B cell (primary cell): ENCODE measurements around the gene GDF11. TPM values are rescaled to one million over a fixed set of nuclear protein-coding genes. Genes with fewer than 3 reads are reported as not detected.
A peak's percentile ranks its signal among the peaks of the same experiment; 100 is the strongest.

Experiments used
- ATAC-seq: fragments of 200-7000 bp; cut with Tn5 transposase; one replicate; pipeline ENCODE4 v1.10.0; 2021; ENCODE audit warnings: low read depth, mild to moderate bottlenecking, moderate number of reproducible peaks, moderate library complexity
- CTCF ChIA-PET: fragments of 350-600 bp; sonication (Branson Sonifier 250); formaldehyde crosslinking; loops from one replicate; lab custom pipeline; 2021; ENCODE audit warnings: antibody characterized with exemption, inconsistent platforms; lab: Charles Lee
- POLR2A ChIA-PET: fragments of 350-600 bp; sonication (Branson Sonifier 250); formaldehyde crosslinking; loops from one replicate; lab custom pipeline; 2021; ENCODE audit warnings: antibody characterized with exemption; lab: Charles Lee
- DNase-seq: peaks from one replicate; pipeline ENCODE4 v3.0.0; 2013
- H2AFZ ChIP-seq: 2 replicates; pipeline ENCODE4 v1.6.1; 2012; ENCODE audit warnings: mild to moderate bottlenecking, low read depth, low read length; ENCODE audit not compliant: insufficient read depth, poor library complexity, severe bottlenecking
- H3K27ac ChIP-seq, 2 donors: 1 replicate in 1 of 2; 2 replicates in 1 of 2; pipeline ENCODE4 v1.5.1; 2012 to 2013; ENCODE audit warnings: low read length in 2 of 2, mild to moderate bottlenecking in 2 of 2, moderate library complexity in 1 of 2
- H3K27me3 ChIP-seq, 4 experiments: fragments of 200-600 bp in 1 of 4; sonication (generic) in 1 of 4; replicated peaks in 1 of 4; 1 replicate in 2 of 4; 2 replicates in 2 of 4; pipeline versions ENCODE4 v1.6.1 to v1.7.0; 2013 to 2016; ENCODE audit warnings: low read length in 3 of 4, mild to moderate bottlenecking in 2 of 4, mixed read lengths in 1 of 4, moderate library complexity in 1 of 4; ENCODE audit not compliant: insufficient read depth in 4 of 4, control insufficient read depth in 3 of 4; ENCODE audit errors: control extremely low read depth in 1 of 4
- H3K36me3 ChIP-seq, 2 experiments: replicated peaks in 1 of 2; 1 replicate in 1 of 2; 2 replicates in 1 of 2; pipeline versions ENCODE4 v1.6.1 to v1.7.1; 2013; ENCODE audit warnings: low read length in 1 of 2; ENCODE audit not compliant: insufficient read depth in 2 of 2, control insufficient read depth in 1 of 2; ENCODE audit errors: control extremely low read depth in 1 of 2, extremely low read depth in 1 of 2
- H3K4me1 ChIP-seq, 2 donors: fragments of 200-600 bp in 1 of 2; sonication (generic) in 1 of 2; 1 replicate in 1 of 2; 2 replicates in 1 of 2; pipeline versions ENCODE4 v1.5.1 to v1.6.1; 2013 to 2017; ENCODE audit warnings: low read length in 2 of 2; ENCODE audit not compliant: control insufficient read depth in 2 of 2, insufficient read depth in 2 of 2
- H3K4me2 ChIP-seq: replicated peaks from 2 replicates; pipeline ENCODE3; 2012; ENCODE audit warnings: mild to moderate bottlenecking, low read depth, low read length; ENCODE audit not compliant: poor library complexity, severe bottlenecking
- H3K4me3 ChIP-seq, 5 experiments: fragments of 200-600 bp in 1 of 5; sonication (generic) in 1 of 5; 1 replicate in 3 of 5; 2 replicates in 2 of 5; pipeline versions ENCODE4 v1.5.1 to v1.7.0; 2011 to 2016; ENCODE audit warnings: low read length in 4 of 5, mild to moderate bottlenecking in 4 of 5, low read depth in 2 of 5, control low read depth in 1 of 5, moderate library complexity in 1 of 5; ENCODE audit not compliant: insufficient read depth in 1 of 5; ENCODE audit errors: control extremely low read depth in 1 of 5, extremely low read depth in 1 of 5
- H3K79me2 ChIP-seq: fragments of 200-600 bp; sonication (generic); one replicate; pipeline ENCODE4 v1.6.0; 2016; ENCODE audit warnings: low read length; ENCODE audit not compliant: control insufficient read depth, insufficient read depth
- H3K9ac ChIP-seq: fragments of 200-600 bp; sonication (generic); 2 replicates; pipeline ENCODE4 v1.6.1; 2017; ENCODE audit warnings: mild to moderate bottlenecking, low read length, moderate library complexity
- H3K9me3 ChIP-seq, 3 donors: one replicate each; pipeline versions ENCODE4 v1.6.1 to v1.7.1; 2013; ENCODE audit warnings: low read length in 2 of 3; ENCODE audit not compliant: control insufficient read depth in 2 of 3, insufficient read depth in 1 of 3; ENCODE audit errors: control extremely low read depth in 1 of 3
- H4K20me1 ChIP-seq: 2 replicates; pipeline ENCODE4 v1.6.0; 2012; ENCODE audit warnings: mild to moderate bottlenecking, low read length; ENCODE audit not compliant: insufficient read depth, control insufficient read depth, poor library complexity, severe bottlenecking
- H3K27ac Mint-ChIP-seq: one replicate; pipeline ENCODE4 v1.8.0; 2021; ENCODE audit warnings: mixed read lengths
- H3K27me3 Mint-ChIP-seq: one replicate; pipeline ENCODE4 v1.8.0; 2021; ENCODE audit warnings: mixed read lengths
- H3K4me1 Mint-ChIP-seq: one replicate; pipeline ENCODE4 v1.8.0; 2021; ENCODE audit warnings: mixed read lengths
- H3K4me3 Mint-ChIP-seq: one replicate; pipeline ENCODE4 v1.8.0; 2021; ENCODE audit warnings: mixed read lengths
- H3K9me3 Mint-ChIP-seq: one replicate; pipeline ENCODE4 v1.8.0; 2022; ENCODE audit warnings: mixed read lengths; ENCODE audit not compliant: insufficient read depth
- EZH2 ChIP-seq: IDR thresholded peaks from 2 replicates; pipeline ENCODE4 v1.6.1; 2012; ENCODE audit warnings: borderline replicate concordance, low read depth, mild to moderate bottlenecking, moderate library complexity, low read length; ENCODE audit not compliant: insufficient read depth, poor library complexity, severe bottlenecking
- WGBS: methylation state at CpG from one replicate; pipeline ENCODE4 v1.1.5; 2013; ENCODE audit warnings: missing lambda C conversion rate; ENCODE audit not compliant: insufficient coverage; 5-methylcytosine and 5-hydroxymethylcytosine counted together
- intact Hi-C: fragments of 100-400 bp; cut with micrococcal nuclease; formaldehyde crosslinking; loops from one replicate; pipeline ENCODE4 v1.10.0; 2022
- polyA minus RNA-seq: library from RNA; depleted of rRNA, polyadenylated mRNA; stranded (reverse); fragments of >200 nt; gene quantifications from 2 replicates; pipeline ENCODE4 v1.2.3, GENCODE V29; 2012
- polyA plus RNA-seq: library from polyadenylated mRNA; depleted of rRNA; stranded (reverse); fragments of >200 nt; gene quantifications from 2 replicates; pipeline ENCODE4 v1.2.3, GENCODE V29; 2012
- total RNA-seq, 2 donors: library from RNA; stranded (reverse); fragments of 120-200 nt in 1 of 2; gene quantifications; 1 replicate in 1 of 2; 2 replicates in 1 of 2; pipeline versions ENCODE4 v1.2.3 to v1.2.4, GENCODE V29; 2013 to 2022
- TF ChIP-seq, protein P1 (sequence below): fragments of 200-600 bp; IDR thresholded peaks from one replicate; pipeline ENCODE4 v1.8.0; 2022; ENCODE audit warnings: antibody characterized with exemption, mild to moderate bottlenecking

Gene GDF11
- total RNA-seq (11.3 and 12.2 TPM in 2 replicates), polyA plus RNA-seq (4.4 and 4.5 TPM in 2 replicates), polyA minus RNA-seq (5.9 and 9.3 TPM in 2 replicates)
- total RNA-seq (2013), result 2.5 TPM

DNA sequence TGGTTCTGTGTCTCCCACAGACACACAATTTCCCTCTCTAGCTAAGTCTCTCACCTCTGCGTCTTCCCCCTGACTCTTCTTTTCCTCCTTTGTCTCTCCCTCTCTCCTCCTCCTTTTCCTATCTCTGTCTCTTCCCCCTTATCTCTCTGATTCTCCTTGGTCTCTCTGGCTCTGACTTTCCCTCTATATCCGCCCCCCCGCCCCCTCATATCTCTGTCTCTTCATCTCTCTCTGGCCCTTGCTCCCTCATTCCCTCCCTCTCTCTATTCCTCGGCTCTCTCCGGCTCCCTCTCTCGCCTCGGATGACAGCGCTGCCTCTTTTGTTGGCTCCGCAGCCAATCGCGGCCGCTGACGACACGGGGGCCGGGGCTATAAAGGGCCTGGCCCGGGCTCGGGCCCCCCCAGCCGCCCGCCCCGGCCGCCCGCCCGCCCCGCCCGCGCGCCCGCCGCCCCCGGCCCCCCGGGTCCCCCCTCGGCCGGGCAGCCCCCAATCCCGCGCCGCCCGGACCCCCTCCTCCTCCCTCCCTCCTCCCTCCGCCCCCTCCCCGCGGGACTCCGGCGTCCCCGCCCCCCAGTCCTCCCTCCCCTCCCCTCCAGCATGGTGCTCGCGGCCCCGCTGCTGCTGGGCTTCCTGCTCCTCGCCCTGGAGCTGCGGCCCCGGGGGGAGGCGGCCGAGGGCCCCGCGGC is at the start of gene GDF11:
Gene GDF11, plus strand, starts transcription at position 404 of the 687 bp plus-strand sequence. Its CDS starts 195 bp downstream, at position 599.
- Histone ChIP-seq H3K4me3 (peak within 1 kb of the TSS; percentile 58 to 77 (median 69)), H3K9ac (peak within 1 kb of the TSS; percentile 77), H3K4me2 (peak within 1 kb of the TSS; percentile 97), H3K27me3 (no peaks in the 10 kb centered on the region), H3K27ac (peak within 1 kb of the TSS; percentile 0 to 47), H3K4me1 (peaks cover 24 to 37% of the 10 kb centered on the region in 2 donors), H3K9me3 (no peaks in the 10 kb centered on the region), H3K79me2 (peaks cover 6% of the 10 kb centered on the region), H3K36me3 (no peaks in the 10 kb centered on the region), H2AFZ (peak within 1 kb of the TSS; percentile 90), H4K20me1 (no peaks in the 10 kb centered on the region)
- H3K4me1 Mint-ChIP-seq, result peaks cover 42% of the 10 kb centered on the region
- H3K9me3 Mint-ChIP-seq, result no peaks in the 10 kb centered on the region
- peak within 1 kb of the TSS; percentile 87 for H3K27ac Mint-ChIP-seq
- intact Hi-C loops, result loop anchor here (5.0 kb wide), 1 partner anchor 724 kb away; the partner anchor contains the start of gene SPRYD4
- DNase-seq (peak; percentile 58), ATAC-seq (peak; percentile 47)
- no peak for TF ChIP-seq EZH2
- TF ChIP-seq, protein P1, sequence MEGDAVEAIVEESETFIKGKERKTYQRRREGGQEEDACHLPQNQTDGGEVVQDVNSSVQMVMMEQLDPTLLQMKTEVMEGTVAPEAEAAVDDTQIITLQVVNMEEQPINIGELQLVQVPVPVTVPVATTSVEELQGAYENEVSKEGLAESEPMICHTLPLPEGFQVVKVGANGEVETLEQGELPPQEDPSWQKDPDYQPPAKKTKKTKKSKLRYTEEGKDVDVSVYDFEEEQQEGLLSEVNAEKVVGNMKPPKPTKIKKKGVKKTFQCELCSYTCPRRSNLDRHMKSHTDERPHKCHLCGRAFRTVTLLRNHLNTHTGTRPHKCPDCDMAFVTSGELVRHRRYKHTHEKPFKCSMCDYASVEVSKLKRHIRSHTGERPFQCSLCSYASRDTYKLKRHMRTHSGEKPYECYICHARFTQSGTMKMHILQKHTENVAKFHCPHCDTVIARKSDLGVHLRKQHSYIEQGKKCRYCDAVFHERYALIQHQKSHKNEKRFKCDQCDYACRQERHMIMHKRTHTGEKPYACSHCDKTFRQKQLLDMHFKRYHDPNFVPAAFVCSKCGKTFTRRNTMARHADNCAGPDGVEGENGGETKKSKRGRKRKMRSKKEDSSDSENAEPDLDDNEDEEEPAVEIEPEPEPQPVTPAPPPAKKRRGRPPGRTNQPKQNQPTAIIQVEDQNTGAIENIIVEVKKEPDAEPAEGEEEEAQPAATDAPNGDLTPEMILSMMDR, result no peak
- whole genome bisulfite sequencing, result under 1% methylated on average over 13 of the region's 53 CpGs
- H3K27me3 Mint-ChIP-seq, result no peaks in the 10 kb centered on the region
- POLR2A ChIA-PET, result interaction anchor here (0.5 to 1.3 kb wide), 3 partner anchors 52 to 93 kb away, joined by 3 read pairs; no protein-coding TSS in a partner anchor
- peak within 1 kb of the TSS; percentile 97 for H3K4me3 Mint-ChIP-seq
- CTCF ChIA-PET, result interaction anchor here (0.7 to 2.0 kb wide), 6 partner anchors 11 to 336 kb away, joined by 3 to 6 read pairs (median 4); partner anchors contain the start of gene BLOC1S1
